Hematopoietic multipotent progenitor cell treated with erythropoietin and hydrocortisone succinate and interleukin-3 and kit ligand, for 17 days (in vitro differentiated cells): ENCODE results near the gene CNKSR2.
"Not testable (repeated sequence)": the region's sequence is repeated elsewhere in the genome, so short reads cannot be mapped to it uniquely, and the experiment has no call there.

ENCODE experiments used
- DNase-seq: peaks from one replicate; pipeline ENCODE4 v3.0.0-alpha.2; 2015; ENCODE audit warnings: low spot score

The CNKSR2 gene

DNA sequence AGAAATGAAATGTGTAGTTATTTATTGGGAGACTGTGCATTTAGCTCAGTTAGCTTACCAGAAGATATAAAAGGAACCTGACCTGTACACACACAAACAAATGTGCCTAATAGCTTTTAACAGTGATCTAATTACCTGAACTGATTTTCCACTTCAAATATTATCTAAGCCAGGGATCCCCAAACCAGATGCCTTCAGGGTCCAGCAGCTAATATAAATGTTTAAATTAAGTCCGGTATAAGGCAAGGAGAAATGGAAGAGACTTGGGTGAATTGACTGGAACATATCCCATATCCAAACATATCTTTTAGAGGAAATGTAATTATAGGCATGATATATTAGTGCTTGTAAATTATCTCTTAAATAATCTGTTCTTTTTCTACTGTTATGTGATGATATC lies 66.7 kb downstream of the CNKSR2 start:
- DNase-seq, result no peak

DNA sequence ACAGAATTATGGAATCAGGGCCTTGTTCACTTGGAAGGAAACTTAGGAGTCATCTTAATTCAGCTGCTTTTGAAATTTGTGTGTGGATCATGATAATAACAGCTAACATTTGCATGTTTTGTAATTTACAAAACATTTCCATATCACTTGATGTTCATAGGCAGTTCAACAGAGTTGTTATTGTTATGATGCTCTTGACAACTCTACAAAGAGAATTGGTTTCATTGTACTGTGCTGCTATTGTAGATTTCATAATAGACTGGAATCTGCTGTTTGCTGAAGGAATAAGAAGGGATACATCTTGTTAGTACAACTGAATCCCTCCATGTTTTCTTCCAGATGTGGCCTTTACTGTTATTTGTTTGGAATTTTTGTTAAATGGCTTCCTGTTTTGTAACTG lies 83.5 kb downstream of the CNKSR2 start:
- DNase-seq, result no peak

- DNase-seq, result no peak
Observed at GRCh38 chrX:21469071-21469470, 94.9 kb downstream of the CNKSR2 start.

DNA sequence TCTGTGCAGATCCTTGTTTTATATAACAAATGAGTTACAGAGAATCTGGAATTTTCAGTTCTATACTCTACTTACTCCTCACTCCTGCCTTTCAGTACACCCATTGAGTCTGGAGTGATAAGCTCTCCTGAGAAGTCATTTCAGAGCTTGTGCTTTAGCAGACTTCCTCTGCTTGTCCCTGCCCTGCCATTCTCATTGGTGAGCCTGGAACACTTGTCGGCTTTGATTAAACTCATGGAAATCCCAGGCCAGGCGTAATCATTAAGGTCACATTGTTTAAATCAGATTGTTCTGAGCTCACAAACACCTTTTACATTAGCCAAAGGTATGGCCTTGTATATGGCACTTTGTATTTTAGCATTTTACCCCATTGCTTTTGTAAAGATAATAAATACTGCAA lies 102.7 kb downstream of the CNKSR2 start:
- no peak for DNase-seq

DNA sequence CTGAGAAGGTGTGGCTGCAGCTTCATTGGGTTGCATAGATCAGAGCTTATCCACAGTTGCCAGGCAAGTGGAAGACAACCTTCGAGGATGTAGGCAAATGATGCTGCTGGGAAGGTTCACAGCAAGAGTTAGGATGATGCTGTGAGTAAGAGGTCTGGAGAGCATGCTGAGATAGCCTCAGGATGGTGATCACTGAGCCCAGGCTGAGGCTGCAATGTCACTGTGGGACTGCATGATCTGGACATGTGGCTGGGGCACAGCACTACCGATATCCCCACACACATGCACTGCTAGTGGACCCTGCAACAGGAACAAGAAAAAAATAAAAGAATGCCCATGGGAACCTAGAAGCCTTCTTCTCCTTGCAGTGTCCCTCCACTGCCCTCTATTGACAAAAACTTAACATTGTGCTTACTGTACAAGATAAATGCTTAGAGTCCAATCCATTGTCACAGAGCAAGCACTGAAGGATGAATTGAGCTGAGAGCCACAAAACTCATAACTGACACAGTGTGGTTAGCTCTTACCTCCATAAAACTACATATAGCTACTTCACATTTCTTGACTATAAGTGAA lies 105.6 kb downstream of the CNKSR2 start:
- DNase-seq, result no peak

GRCh38 chrX:21481761-21482160 lies 107.5 kb downstream of the CNKSR2 start:
- no peak for DNase-seq

GRCh38 chrX:21484051-21484450 lies 109.8 kb downstream of the CNKSR2 start:
- not testable (repeated sequence) for DNase-seq

GRCh38 chrX:21487832-21488231 lies 113.6 kb downstream of the CNKSR2 start:
- no peak for DNase-seq

GRCh38 chrX:21490341-21490740 lies 116.1 kb downstream of the CNKSR2 start:
- no peak for DNase-seq

DNA sequence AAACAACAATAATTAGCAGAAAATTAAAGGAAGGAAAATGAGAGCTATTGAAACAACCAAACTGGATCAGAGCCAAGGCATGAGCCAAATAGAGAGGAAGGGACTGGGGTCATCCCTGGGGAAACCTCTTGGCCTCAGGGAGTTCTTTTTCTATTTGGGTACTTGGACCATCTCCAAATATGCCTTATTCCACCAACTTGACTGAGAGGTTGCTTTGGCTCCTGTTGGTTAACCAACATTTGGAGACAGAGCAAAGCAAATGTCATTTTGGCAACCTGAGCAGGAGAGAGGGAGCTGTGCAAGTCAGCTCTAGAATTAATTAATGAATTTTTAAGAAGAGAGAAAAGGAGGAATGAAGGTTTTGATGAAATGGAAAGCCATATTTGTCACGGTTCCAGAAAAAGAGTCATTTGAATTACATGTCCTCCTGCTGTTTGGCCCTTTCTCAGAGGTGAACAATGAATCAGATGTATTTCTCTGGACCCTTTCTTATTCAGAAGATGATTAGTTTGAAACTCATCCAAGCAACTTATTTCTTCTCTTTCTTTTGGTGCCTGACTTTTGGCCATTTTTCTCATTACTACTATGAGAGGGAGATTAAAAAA lies 119.1 kb downstream of the CNKSR2 start:
- DNase-seq, result no peak

DNA sequence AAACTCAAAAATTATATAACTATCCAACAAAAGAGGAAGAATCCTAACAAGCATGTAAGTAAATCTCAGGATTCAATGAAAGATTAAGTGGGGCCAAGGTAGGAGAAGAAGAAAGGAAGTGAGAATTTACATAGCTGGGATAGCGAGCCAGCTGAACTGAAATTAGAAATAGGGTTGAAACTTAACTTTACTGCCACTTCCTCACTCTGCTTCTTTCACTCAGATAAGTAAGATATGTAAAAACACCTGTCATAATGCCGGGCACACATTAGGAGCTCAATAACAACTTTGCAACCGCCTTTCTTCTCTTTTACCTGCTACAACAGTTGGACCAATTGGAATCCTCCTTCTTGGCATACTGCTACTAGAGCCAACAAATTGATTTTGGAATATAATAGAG lies 129.4 kb downstream of the CNKSR2 start:
- no peak for DNase-seq

DNA sequence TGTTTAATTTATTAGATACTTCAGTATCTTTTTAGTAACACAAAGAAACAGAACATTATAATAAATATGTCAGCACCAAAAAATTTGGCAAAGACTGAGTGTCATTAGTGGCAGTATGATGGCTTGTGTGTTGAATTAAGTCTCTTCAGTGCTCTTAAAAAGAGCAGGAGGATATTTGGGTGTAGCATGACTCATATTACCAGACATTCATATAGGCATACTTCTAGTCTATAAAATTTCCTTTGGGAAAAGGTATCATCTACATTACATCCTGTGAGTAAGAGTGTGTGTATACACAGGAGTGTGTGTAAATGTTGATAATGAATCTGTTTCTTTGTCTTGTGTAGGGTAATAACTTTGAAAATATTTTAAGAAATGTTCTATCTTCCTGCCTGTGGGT lies 135.7 kb downstream of the CNKSR2 start:
- no peak for DNase-seq

DNA sequence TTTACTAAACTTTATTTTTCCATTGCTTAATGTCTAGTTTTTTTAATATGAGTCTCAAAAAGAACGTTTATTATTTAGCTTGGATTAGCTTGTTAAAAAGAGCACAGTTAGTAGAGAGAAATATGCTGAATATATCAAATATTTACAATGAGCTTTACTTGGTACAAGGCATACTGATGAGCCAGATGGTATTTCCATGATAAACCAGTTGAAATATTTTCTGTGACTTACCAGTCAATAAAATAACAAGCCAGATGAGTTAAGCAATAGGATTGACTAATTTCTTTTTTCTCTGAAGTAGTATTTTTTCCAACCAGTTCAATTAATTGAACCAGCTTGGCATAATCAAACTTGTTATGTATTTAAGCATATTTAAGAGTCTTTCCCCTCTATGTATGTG lies 149.8 kb downstream of the CNKSR2 start:
- DNase-seq, result no peak

DNA sequence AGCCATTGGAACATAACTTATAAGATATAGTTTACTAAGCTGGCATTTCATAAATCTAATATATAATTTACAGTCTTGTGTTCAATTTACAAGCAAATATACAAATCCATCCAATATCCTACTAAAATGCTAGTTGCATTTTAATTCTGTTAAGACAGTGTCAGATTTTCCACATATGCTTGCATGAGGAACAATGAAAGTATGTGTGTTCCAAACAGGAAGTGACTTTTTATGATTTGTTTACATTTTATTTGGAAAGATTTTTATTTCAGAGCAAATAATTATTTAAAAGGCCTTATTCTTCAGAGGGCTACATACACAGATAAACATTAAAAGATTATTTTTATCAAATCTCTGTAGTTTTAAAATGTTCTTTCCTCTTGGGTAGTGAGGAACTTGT lies 153.9 kb downstream of the CNKSR2 start:
- no peak for DNase-seq

- no peak for DNase-seq
Observed at GRCh38 chrX:21529771-21530170, 155.6 kb downstream of the CNKSR2 start.

DNA sequence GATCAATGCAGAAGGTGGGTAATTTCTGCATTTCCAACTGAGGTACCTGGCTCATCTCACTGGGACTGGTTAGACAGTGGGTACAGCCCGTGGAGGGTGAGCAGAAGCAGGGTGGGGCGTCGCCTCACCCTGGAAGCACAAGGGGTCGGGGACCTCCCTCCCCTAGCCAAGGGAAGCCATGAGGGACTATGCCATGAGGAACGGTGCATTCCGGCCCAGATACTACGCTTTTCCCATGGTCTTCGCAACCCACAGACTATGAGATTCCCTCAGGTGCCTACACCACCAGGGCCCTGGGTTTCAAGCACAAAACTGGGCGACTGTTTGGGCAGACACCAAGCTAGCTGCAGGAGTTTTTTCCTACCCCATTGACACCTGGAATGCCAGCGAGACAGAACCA lies 170.4 kb downstream of the CNKSR2 start:
- not testable (repeated sequence) for DNase-seq

DNA sequence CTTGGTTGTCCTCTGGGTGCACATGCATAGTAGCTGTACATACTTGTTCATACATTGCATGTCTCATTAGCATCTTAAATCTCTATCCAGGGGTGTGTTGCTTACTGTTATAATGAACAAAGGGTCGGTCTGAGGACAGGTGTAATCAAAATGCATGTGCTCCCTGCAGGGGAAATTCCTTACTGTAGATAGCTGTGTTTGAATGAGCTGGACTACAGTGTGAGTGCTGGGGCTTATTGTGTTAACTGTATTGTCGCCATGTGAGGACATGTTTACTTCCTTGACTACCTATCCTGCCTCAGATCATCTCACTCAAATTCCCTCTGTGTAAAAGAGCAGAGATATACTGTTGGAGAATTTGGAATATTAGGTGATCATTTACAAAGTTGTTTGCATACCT lies 185.2 kb downstream of the CNKSR2 start:
- no peak for DNase-seq

GRCh38 chrX:21565025-21565424 lies 190.8 kb downstream of the CNKSR2 start:
- DNase-seq, result no peak

- no peak for DNase-seq
Observed at GRCh38 chrX:21574793-21575192, 200.6 kb downstream of the CNKSR2 start.

- no peak for DNase-seq
Observed at GRCh38 chrX:21581479-21581878, 207.3 kb downstream of the CNKSR2 start.

DNA sequence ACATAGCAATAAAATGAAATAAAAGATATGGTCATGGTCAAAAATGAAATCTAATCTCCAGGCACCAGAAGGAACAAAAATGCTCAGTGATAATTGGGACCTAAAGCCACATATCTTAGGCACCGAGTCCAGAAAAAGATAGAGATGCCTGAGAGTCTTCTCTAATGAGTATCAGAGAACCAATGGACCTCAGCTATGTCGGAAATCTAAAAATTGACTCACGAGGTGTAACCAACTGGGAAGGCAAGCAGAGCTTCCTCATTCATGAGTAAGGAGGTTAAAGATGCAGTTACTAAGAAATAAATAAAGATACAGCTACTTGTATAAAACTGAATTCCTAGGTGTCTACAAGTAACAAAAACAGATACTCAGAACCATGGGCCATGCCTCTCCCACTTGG lies 211.8 kb downstream of the CNKSR2 start:
- DNase-seq, result no peak

DNA sequence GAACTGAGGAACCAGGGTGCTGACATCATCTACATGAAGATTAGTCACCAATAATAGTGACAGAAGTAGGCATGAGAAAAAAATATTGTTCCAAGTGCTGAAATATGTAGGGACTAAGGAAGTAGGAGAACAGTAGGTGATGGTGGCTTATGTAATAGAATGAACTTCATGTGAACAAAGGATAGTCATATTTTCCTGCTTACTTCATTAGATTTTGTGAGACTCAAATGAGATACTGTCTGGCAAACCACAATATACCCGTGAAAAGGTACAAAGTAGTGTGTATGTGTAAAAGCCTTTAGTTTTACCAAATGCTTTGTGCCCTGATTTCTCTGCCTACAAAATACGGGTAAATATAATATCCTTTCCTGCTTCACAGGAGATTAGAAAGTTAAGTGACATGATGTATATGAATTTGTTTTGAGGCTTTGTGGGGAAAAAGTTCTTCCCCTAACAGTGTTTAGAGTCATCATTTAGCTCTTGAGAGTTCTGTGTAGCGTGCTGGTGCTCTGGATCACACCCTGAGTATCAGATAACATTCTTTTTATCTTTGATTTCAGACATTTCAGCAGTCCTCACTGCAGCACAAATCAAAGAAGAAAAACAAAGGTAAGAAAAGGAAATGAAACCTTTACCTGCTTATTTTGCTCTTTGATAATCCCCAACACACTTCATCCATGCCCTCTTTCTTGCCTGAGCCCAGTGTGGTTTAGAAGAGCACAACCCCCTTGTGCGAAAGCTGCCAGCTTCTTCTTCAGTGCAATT lies 216.0 kb downstream of the CNKSR2 start:
- no peak for DNase-seq

DNA sequence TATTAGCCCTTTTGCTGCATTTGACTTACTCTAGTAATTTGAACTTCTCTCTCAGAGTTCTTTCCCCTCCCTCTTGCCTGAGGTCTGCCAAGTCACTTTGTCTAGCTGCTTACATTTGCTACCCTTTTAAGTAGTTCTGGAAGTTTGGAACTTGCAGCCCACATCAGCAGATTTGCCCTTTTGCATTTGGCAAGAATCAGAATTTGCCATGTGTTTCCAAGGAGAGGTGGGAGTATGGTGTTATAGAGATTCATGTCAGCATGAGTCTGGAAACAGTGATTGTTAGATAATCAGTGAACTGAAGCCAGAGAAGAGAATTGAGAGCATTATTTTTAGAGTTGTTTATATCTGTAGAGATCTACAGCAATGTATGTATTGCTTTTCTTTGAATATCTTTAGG lies 231.8 kb downstream of the CNKSR2 start:
- no peak for DNase-seq

DNA sequence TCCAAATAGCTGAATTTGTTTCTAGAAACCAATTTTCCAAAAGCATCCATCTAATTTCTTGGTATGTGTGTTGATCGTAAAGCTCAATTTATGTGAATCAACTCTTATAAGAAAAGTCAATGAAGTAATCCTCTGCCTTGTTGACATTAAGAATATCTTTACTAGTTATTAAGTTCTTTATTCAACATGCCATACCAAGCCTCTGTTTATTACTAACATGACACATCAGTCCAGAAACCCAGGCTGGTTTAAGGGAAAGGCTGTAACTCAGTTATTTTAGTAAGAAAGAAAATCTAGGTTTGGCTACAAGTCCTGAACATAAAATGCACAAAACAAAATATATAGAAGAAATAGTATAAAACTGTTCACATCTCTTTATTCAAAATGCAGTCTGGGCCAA lies 235.9 kb downstream of the CNKSR2 start:
- no peak for DNase-seq
